GM23248 (cell line): Measurements from ENCODE around the gene PRKD1. TPM values are rescaled to one million over a fixed set of nuclear protein-coding genes. Genes with fewer than 3 reads are reported as not detected.

Source experiments
- DNase-seq: peaks from one replicate; pipeline ENCODE4 v3.0.0-alpha.2; 2015
- H2AFZ ChIP-seq: fragments of 200-600 bp; sonication (generic); 2 replicates; pipeline ENCODE4 v1.6.1; 2016; ENCODE audit warnings: antibody characterized with exemption
- H3F3A ChIP-seq: fragments of 200-600 bp; sonication (generic); 2 replicates; pipeline ENCODE4 v1.6.1; 2016; ENCODE audit warnings: mild to moderate bottlenecking, antibody characterized with exemption, mixed run types; ENCODE audit not compliant: insufficient read depth
- H3K27ac ChIP-seq: fragments of 200-600 bp; sonication (generic); 2 replicates; pipeline ENCODE4 v1.5.1; 2016; ENCODE audit warnings: mild to moderate bottlenecking
- H3K27me3 ChIP-seq: fragments of 200-600 bp; sonication (generic); replicated peaks from 2 replicates; pipeline ENCODE4 v1.6.1; 2016; ENCODE audit warnings: mild to moderate bottlenecking; ENCODE audit not compliant: insufficient read depth
- H3K36me3 ChIP-seq: fragments of 200-600 bp; sonication (generic); 2 replicates; pipeline ENCODE4 v1.6.1; 2016; ENCODE audit warnings: low read depth, mild to moderate bottlenecking
- H3K4me1 ChIP-seq: fragments of 200-600 bp; sonication (generic); 2 replicates; pipeline ENCODE4 v1.6.1; 2016; ENCODE audit warnings: mild to moderate bottlenecking; ENCODE audit not compliant: insufficient read depth
- H3K4me2 ChIP-seq: fragments of 200-600 bp; sonication (generic); one replicate; pipeline ENCODE4 v1.6.1; 2016; ENCODE audit warnings: mild to moderate bottlenecking; ENCODE audit not compliant: unreplicated experiment
- H3K4me3 ChIP-seq: fragments of 200-600 bp; sonication (generic); 2 replicates; pipeline ENCODE4 v1.5.1; 2016; ENCODE audit warnings: mild to moderate bottlenecking
- H3K79me2 ChIP-seq: fragments of 200-600 bp; sonication (generic); 2 replicates; pipeline ENCODE4 v1.6.1; 2016; ENCODE audit warnings: mild to moderate bottlenecking; ENCODE audit not compliant: insufficient read depth
- H3K9ac ChIP-seq: fragments of 200-600 bp; sonication (generic); 2 replicates; pipeline ENCODE4 v1.6.1; 2016; ENCODE audit warnings: mild to moderate bottlenecking
- H3K9me2 ChIP-seq: fragments of 200-600 bp; sonication (generic); 2 replicates; pipeline ENCODE4 v1.6.1; 2016; ENCODE audit warnings: mixed run types, mild to moderate bottlenecking, moderate library complexity; ENCODE audit not compliant: insufficient read depth
- H3K9me3 ChIP-seq: fragments of 200-600 bp; sonication (generic); one replicate; pipeline ENCODE4 v1.6.1; 2017; ENCODE audit warnings: low read depth
- H4K20me1 ChIP-seq: fragments of 200-600 bp; sonication (generic); 2 replicates; pipeline ENCODE4 v1.6.0; 2016; ENCODE audit not compliant: insufficient read depth
- EZH2 ChIP-seq: fragments of 200-600 bp; sonication (generic); IDR thresholded peaks from 2 replicates; pipeline ENCODE4 v1.6.1; 2018; ENCODE audit warnings: antibody characterized with exemption, mild to moderate bottlenecking; ENCODE audit not compliant: insufficient read depth, poor library complexity, severe bottlenecking
- EZH2phosphoT487 ChIP-seq: fragments of 200-600 bp; sonication (generic); IDR thresholded peaks from 2 replicates; pipeline ENCODE4 v1.6.1; 2018; ENCODE audit warnings: antibody characterized with exemption, moderate library complexity, mild to moderate bottlenecking, low read depth; ENCODE audit not compliant: insufficient read depth
- WGBS, 2 experiments: methylation state at CpG; one replicate each; pipeline ENCODE4 v1.1.6; 2015 to 2017; ENCODE audit warnings: low lambda C conversion rate in 2 of 2, low coverage in 1 of 2; ENCODE audit errors: missing lambda C conversion rate in 2 of 2; 5-methylcytosine and 5-hydroxymethylcytosine counted together
- in situ Hi-C: fragments of 300-500 bp; cut with MboI; formaldehyde crosslinking; loops from 2 replicates; pipeline ENCODE4 v1.15.0; 2020
- polyA plus RNA-seq: library from polyadenylated mRNA; unstranded; fragments of >200 nt; fragmentation: Nextera tagmentation; extraction: Ambion mirVana; gene quantifications from 2 replicates; pipeline ENCODE4 v1.2.1, GENCODE V29; 2016
- total RNA-seq: library from RNA; depleted of rRNA; stranded (reverse); fragments of >200 nt; shearing (Covaris generic); gene quantifications from 2 replicates; pipeline ENCODE4 v1.2.3, GENCODE V29; 2014

Gene PRKD1
- total and polyA plus RNA-seq, 2 experiments from 2014 or later = 24.2 to 30.7 TPM

GRCh38 chr14:29815016-29815674 lies 112.5 kb downstream of the PRKD1 start:
- H3K9me3 ChIP-seq = no peaks in the 10 kb centered on the region
- TF ChIP-seq EZH2phosphoT487 (no peak), EZH2 (no peak)
- no peak overlapping the region for H3K4me3 ChIP-seq
- no peak overlapping the region for H3K4me2 ChIP-seq
- no peaks in the 10 kb centered on the region for H3F3A ChIP-seq
- no peaks in the 10 kb centered on the region for H3K36me3 ChIP-seq
- peaks cover 3% of the 10 kb centered on the region; the same call in 1 of the 2 replicates for H4K20me1 ChIP-seq
- peaks cover 98% of the 10 kb centered on the region for H3K79me2 ChIP-seq
- in situ Hi-C loops = no loop called here
- DNase-seq = no peak
- H3K9me2 ChIP-seq = no peaks in the 10 kb centered on the region
- H3K27ac ChIP-seq = no peak overlapping the region
- 68 to 74% methylated on average over 4 of the region's 4 CpGs for WGBS, 2 experiments
- H3K27me3 ChIP-seq = no peaks in the 10 kb centered on the region
- no peak overlapping the region for H2AFZ ChIP-seq
- H3K4me1 ChIP-seq = no peaks in the 10 kb centered on the region
- no peak overlapping the region for H3K9ac ChIP-seq

GRCh38 chr14:29814156-29815015 lies 113.3 kb downstream of the PRKD1 start:
- WGBS, 2 experiments = 92 to 97% methylated on average over 6 of the region's 6 CpGs
- peaks cover 3% of the 10 kb centered on the region; the same call in 1 of the 2 replicates for H4K20me1 ChIP-seq
- H3K9ac ChIP-seq = no peak overlapping the region
- no peak for TF ChIP-seq EZH2
- no peak for TF ChIP-seq EZH2phosphoT487
- no peak overlapping the region for H3K4me2 ChIP-seq
- H3K9me2 ChIP-seq = no peaks in the 10 kb centered on the region
- no peaks in the 10 kb centered on the region for H3K9me3 ChIP-seq
- H3K36me3 ChIP-seq = no peaks in the 10 kb centered on the region
- peaks cover 100% of the 10 kb centered on the region for H3K79me2 ChIP-seq
- no peaks in the 10 kb centered on the region for H3K27me3 ChIP-seq
- H3K27ac ChIP-seq = no peak overlapping the region
- DNase-seq = no peak
- H3K4me1 ChIP-seq = no peaks in the 10 kb centered on the region
- H2AFZ ChIP-seq = no peak overlapping the region
- no peaks in the 10 kb centered on the region for H3F3A ChIP-seq
- in situ Hi-C loops = no loop called here
- H3K4me3 ChIP-seq = no peak overlapping the region

DNA sequence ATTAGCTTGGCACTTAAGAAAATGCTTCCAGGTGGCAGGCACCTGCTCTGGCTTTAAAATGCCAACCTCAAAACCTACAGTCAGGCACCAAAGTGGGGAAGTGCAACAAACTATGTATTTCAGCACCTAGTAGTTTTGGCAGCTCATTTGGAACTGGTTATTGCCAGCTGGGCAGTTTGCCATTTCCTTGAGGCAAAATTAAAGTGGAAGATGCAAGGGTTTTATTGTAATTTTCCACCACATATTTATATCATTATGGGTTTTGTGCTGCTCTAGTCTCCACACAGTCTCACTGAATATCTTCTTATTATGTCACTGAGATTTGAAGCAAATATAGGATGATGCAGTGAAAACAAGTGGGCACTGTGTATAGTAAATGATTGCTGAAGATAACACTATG lies 117.0 kb downstream of the PRKD1 start:
- Histone ChIP-seq H3K4me2 (no peak overlapping the region), H3K4me1 (0 out of 2 replicates have a peak, but pooled peaks cover 4% of the 10 kb centered on the region), H3F3A (no peaks in the 10 kb centered on the region), H4K20me1 (no peaks in the 10 kb centered on the region), H3K27ac (no peak overlapping the region), H3K9ac (no peak overlapping the region), H3K79me2 (peaks cover 98% of the 10 kb centered on the region), H3K9me3 (no peaks in the 10 kb centered on the region), H3K36me3 (no peaks in the 10 kb centered on the region), H2AFZ (no peak overlapping the region), H3K27me3 (no peaks in the 10 kb centered on the region), H3K4me3 (no peak overlapping the region), H3K9me2 (no peaks in the 10 kb centered on the region)
- peak; percentile 26 for DNase-seq
- no peak for TF ChIP-seq EZH2
- no peak for TF ChIP-seq EZH2phosphoT487
- in situ Hi-C loops = no loop called here

- no peak overlapping the region for H3K9ac ChIP-seq
- H3K79me2 ChIP-seq = peaks cover 97% of the 10 kb centered on the region
- TF ChIP-seq EZH2 (no peak), EZH2phosphoT487 (no peak)
- no peak overlapping the region for H2AFZ ChIP-seq
- no peaks in the 10 kb centered on the region for H4K20me1 ChIP-seq
- no peaks in the 10 kb centered on the region for H3K9me2 ChIP-seq
- peaks cover 9% of the 10 kb centered on the region; the same call in 1 of the 2 replicates for H3K4me1 ChIP-seq
- no peak for DNase-seq
- no peaks in the 10 kb centered on the region for H3K9me3 ChIP-seq
- H3K27ac ChIP-seq = no peak overlapping the region
- in situ Hi-C loops = no loop called here
- no peak overlapping the region for H3K4me3 ChIP-seq
- H3K27me3 ChIP-seq = no peaks in the 10 kb centered on the region
- no peak overlapping the region for H3K4me2 ChIP-seq
- H3F3A ChIP-seq = 0 out of 2 replicates have a peak, but pooled peaks cover 4% of the 10 kb centered on the region
- 95 to 96% methylated on average over 3 of the region's 3 CpGs for WGBS, 2 experiments
- no peaks in the 10 kb centered on the region for H3K36me3 ChIP-seq
Observed at GRCh38 chr14:29810064-29810463, 117.6 kb downstream of the PRKD1 start.
